GM12874 (cell line): Measurements from ENCODE around the gene TCP10L.

Experiments used
- TF ChIP-seq, protein P1 (sequence below): IDR thresholded peaks from 2 replicates; pipeline ENCODE4 v1.5.1; 2011; ENCODE audit warnings: low read depth, mild to moderate bottlenecking, control low read depth, low read length, moderate library complexity; ENCODE audit not compliant: insufficient read depth

Gene TCP10L, protein sequence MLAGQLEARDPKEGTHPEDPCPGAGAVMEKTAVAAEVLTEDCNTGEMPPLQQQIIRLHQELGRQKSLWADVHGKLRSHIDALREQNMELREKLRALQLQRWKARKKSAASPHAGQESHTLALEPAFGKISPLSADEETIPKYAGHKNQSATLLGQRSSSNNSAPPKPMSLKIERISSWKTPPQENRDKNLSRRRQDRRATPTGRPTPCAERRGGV

DNA sequence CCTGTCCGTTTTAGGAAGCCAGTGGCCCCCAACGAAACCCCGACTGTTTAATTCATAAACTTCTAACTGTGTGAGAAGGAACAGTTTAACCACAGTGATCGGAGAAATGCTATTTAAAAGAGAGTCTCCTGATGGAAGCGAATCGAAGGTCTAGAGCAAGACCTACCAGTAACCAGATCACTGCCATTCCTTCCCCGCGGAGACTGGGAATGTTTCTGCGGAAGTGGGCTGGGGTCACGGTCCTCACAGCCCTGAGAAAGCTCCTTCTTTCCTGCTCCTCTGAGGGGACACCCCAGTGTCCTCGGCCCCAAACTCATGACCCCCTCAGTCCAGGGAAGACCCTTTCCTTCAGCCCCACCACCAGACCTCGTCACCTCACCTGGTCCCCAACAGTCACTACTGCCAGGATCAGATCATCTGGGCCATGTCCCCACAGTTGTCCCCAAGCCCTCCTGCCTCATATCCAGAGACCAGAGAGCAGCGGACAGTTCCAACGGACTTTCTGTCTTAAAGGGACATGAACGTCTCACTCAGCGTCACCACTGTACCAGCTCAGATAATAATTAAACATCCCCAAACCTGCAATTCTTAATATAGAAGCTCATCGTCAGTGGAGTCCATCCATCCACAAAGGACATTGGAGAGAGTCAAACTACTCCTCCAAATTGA is at the start of gene TCP10L:
Gene TCP10L (minus strand): TSS at position 482 of the 669 bp plus-strand sequence. CDS start 1,219 bp downstream, outside the sequence.
- TF ChIP-seq, protein P1, sequence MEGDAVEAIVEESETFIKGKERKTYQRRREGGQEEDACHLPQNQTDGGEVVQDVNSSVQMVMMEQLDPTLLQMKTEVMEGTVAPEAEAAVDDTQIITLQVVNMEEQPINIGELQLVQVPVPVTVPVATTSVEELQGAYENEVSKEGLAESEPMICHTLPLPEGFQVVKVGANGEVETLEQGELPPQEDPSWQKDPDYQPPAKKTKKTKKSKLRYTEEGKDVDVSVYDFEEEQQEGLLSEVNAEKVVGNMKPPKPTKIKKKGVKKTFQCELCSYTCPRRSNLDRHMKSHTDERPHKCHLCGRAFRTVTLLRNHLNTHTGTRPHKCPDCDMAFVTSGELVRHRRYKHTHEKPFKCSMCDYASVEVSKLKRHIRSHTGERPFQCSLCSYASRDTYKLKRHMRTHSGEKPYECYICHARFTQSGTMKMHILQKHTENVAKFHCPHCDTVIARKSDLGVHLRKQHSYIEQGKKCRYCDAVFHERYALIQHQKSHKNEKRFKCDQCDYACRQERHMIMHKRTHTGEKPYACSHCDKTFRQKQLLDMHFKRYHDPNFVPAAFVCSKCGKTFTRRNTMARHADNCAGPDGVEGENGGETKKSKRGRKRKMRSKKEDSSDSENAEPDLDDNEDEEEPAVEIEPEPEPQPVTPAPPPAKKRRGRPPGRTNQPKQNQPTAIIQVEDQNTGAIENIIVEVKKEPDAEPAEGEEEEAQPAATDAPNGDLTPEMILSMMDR, result no peak

DNA sequence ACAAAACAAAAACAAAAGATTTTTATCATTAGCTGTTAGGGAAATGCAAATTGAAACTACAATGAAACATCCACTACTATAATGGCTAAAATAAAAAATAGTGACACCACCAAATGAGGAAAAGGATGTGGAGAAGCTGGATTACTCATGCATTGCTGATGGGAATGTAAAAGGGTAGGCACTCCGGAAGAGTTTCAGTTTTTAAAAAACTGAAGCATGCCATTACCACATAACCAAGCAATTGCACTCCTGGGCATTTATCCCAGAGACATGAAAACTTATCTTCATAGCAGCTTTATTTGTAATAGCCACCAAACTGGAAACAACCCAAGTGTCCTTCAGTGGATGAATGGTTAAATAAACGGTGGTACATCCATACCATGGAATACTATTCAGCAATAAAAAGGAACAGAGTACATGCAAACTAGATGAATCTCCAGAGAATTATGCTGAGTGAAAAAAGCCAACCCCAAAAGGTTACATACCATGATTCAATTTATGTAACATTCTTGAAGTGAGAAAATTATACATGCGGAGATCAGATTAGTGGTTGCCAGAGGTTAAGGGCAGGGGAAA is 41.4 kb upstream of the TCP10L start:
- TF ChIP-seq, protein P1, result no peak

DNA sequence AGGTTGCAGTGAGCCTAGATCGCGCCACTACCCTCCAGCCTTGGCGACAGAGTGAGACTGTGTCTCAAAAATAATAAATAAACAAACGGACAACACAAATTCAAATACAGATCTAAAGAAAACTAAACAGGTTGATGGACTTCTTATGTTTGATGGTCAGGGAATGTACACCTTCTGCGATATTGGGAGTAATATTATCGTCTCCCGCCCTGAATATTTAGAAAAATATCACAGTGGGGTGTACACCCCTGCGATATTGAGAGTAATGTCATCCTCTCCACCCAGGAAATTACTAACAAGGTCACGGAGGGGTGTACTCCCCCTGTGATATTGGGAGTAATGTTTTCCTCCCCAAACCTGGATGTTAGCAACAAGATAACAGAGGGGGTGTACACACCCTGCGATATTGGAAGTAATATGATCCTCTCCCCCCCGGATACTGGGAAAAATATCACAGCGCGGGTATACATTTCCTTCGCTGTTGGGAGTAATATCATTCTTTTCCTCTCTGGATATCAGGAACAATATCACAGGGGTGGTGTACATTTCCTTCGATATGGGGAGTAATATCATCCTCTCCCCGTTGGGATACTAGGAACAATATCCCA is 28.2 kb upstream of the TCP10L start:
- TF ChIP-seq, protein P1, result no peak

DNA sequence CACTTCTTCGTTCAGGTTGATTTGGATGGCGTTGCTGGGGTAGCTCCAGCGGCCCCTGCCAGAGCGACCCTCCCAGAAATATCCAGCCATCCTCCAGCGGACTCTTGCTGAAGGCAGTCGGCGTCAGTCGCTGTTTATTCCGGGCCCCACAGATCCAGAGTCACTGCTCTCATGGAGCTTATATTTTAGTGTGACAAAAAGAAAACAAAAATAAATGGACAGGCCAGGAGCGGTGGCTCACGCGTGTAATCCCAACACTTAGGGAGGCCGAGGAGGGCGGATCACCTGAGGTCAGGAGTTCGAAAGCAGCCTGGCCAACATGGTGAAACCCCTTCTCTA is 27.6 kb upstream of the TCP10L start:
- TF ChIP-seq, protein P1, result no peak

DNA sequence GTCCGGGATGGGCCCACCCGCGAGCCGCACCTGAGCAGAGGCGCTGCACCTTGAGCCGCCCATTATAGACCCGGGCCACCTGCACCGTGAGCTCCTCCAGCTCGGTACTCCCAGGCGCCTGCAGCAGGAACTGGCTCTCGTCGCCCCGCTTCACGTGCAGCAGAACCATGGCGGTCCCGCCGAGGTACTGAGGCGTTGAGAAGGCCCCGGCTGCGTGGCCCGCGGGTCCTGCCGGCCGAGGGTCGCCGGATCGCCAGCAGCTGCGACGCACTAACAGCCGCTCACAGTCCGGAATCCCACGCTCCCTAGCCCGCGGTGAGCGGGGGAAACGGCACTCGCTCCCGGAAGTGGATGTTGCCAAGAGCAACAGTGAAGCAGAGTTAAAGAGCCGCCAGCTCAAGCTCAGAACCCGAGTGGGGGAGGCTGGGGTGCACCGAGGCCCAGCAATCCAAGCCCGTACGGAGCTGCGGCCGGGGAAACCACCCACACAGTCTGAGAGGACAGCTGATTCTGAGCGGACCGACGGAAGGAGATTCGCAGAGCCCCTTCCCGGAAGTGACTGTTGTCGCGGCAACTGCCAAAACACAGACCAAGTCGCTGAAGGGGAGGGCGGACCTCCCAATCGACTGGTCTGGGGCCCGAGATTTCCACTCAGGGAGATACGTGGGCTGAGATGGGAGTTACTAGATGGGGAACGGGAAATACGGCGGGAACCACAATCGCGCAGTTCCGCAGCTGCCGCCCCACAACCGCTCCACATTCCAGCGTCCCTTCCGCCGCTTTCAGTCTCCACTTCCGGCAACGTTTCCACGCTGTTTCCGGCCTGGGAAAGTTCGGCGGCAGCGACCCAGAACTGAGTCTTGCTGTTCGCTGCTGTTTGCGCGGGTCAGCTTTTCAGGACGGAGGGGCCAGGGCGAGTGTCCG is 27.0 kb upstream of the TCP10L start, which contains the start of gene CFAP298:
Gene CFAP298 (minus strand): TSS at position 303 of the 924 bp plus-strand sequence. CDS start 134 bp downstream, at position 169.
- TF ChIP-seq, protein P1, result no peak

DNA sequence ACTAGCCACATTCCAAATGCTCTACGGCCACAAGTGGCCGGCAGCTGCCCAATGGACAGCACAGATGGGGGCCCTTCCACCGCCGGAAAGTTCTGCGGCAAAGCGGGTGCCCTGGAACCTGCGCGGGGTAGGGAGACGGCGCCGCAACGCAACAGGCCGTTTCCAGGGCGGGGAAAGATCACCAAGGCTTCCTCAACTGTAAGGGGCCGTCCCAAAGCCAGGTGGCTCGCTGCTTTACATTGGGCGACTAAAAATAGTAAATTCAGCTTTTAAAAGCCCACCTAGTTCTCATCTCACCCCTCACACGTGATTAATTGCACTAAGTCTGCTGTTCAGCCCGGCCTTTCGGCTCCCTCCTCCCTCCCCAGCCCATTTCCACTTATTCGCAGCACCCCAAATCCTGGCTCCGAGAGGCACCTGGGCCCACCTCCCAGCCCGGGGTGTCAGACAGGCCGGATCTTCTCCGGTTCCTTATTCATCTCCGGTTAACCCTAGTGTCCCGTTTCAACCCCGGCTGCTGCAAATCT is 26.2 kb upstream of the TCP10L start:
- TF ChIP-seq, protein P1, result no peak
